GM19455 (cell line): ENCODE results near the gene DRD5.
"Not testable (repeated sequence)": the region's sequence is repeated elsewhere in the genome, so short reads cannot be mapped to it uniquely, and the experiment has no call there.

Experiments
- ATAC-seq: cut with Tn5 transposase; IDR thresholded peaks from one replicate; pipeline ENCODE4 v1.9.1; 2021; ENCODE audit not compliant: unreplicated experiment

DRD5 gene

DNA sequence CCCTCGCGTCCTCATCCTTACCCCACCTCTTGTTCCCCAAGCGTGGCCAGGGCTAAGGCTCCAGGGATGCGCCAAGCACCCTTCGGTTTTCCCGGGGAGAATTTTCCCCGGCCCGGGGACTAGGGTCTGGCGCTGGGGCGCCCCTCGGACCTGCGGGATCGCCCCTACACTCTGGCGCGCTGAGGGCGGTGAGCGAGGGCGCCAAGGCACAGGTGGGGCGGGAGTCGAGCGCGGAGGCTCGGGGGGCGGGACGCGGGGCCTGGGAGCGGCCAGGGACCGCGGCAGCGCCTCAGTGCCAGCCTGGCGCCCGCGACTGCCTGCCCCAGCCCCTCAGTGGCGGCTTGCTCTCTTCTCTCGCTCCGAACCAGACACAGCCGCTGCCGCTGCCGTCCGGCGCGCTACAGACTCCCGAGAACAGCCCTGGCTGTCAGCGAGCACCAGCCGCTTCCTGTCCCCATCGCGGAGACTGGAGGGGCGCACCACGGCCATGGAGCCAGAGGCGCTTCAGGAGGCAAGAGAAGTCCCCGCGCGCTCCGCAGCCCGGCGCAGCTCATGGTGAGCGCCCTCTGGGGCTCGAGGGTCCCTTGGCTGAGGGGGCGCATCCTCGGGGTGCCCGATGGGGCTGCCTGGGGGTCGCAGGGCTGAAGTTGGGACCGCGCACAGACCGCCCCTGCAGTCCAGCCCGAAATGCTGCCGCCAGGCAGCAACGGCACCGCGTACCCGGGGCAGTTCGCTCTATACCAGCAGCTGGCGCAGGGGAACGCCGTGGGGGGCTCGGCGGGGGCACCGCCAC, at the start of gene DRD5:
TSS of gene DRD5 (plus strand) at position 292 of the 793 bp plus-strand sequence. CDS start at position 688, 396 bp downstream.
- ATAC-seq: no peak

DNA sequence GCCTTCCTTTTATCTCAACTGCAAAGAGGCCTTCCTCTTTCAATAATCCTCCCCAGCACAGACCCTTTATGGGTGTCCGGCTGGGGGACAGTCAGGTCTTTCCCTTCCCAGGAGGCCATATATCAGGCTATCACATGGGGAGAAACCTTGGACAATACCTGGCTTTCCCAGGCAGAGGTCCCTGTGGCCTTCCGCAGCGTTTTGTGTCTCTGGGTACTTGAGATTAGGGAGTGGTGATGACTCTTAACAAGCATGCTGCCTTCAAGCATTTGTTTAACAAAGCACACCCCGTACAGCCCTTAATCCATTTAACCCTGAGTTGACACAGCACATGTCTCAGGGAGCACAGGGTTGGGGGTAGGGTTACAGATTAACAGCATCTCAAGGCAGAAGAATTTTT, 49.2 kb upstream of the DRD5 start:
- ATAC-seq: not testable (repeated sequence)

DNA sequence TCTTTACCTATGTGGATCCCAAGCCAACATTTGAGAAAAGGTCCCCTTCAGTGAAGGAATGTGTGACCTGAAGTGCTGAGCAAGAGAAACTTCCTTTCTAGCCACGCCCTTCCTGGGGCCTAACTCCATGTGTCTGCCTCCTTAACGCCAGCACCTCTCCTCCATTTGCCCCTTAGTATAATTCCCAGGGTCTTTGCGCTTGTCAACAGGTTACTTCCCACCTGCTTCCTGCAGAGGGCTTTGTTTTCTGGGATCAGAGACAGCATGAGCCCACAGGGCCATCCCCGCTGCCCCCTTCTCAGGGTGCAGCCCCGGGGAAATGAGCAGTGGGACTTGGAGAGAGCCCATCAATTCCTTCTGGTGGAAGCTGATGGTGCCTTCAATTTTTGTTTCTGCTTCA, 45.9 kb upstream of the DRD5 start:
- no peak for ATAC-seq

DNA sequence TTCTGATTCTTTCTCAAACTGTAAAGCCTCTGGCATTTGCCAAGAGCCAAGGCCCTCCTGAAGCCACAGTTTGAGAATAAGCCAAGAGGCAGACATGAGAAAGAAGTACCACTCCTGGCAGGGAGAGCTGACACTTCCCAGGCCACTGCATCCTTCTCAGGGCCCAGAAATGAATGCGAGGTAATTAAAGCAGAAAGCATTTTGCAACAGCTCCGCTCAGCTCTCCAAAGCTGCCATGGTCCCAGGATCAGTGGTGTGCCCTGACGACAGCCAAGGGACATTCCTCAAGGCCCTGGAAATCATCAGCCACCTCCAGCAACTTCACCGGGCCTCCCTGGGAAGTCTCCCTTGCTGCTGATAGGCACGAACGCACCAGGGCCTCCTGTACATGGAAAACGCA, 44.2 kb upstream of the DRD5 start:
- not testable (repeated sequence) for ATAC-seq

DNA sequence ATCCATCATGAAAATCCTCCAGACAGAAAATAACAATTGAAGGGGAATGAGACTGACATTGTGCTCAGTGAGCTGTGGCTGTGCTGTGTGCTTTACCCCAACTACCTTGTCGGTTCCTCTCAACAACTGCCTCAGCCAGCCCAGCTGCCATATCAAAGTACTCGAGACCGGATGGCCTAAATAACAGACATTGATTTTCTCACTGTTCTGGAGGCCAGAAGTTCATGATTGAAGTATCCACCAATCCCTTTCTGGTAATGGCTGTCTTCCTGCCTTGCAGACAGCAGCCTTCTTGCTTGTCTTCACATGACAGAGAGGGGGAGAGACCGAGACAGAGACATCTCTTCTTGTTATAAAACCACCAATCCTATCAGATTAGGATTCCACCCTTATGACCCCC, 37.6 kb upstream of the DRD5 start:
- not testable (repeated sequence) for ATAC-seq

DNA sequence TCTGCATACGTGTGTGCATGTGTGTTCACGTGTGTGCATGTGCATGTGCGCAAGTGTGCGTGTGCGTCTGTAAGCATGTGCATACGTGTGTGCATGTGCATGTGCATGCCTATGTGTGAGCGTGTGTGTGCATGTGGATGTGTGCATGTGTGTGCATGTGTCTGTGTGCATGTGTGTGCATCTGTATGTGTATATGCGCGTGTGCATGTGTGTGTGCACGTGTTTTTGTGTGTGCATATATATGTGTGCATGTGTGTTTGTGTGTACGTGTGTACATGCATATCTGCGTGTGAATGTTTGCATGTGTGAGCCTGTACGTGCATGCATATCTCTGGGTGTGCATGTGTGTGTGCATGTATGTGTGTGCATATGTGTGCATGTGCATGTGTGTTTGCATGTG, 35.7 kb upstream of the DRD5 start:
- ATAC-seq: no peak

DNA sequence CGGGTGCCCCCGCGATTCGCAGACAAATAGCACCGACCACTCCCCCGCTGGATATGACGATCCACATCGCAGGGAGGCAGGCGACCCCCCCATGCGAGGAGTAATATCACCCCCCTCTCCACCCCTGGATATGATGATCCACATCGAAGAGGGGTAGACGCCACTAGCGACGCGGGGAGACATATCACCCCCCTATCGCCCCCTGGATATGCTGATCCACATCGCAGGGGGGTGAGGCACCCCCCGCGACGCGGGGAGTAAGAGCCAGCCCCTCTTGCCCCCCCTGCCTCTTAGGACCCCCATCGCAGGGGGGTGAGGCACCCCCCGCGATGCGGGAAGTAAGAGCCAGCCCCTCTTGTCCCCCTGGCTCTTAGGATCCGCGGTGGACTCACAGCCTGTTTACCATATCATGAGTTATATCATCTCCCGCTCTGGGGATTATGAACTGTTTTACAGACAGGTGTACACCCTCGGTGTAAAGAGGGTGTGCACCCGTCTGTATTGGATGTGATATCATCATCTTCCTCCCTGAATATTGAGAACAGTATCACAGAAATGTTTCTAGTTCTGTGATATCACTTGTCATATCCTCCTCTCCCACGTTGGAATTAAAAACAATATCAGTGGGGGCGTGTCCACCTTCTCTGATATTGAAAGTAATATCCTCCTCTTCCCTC, 22.7 kb upstream of the DRD5 start:
- no peak for ATAC-seq

DNA sequence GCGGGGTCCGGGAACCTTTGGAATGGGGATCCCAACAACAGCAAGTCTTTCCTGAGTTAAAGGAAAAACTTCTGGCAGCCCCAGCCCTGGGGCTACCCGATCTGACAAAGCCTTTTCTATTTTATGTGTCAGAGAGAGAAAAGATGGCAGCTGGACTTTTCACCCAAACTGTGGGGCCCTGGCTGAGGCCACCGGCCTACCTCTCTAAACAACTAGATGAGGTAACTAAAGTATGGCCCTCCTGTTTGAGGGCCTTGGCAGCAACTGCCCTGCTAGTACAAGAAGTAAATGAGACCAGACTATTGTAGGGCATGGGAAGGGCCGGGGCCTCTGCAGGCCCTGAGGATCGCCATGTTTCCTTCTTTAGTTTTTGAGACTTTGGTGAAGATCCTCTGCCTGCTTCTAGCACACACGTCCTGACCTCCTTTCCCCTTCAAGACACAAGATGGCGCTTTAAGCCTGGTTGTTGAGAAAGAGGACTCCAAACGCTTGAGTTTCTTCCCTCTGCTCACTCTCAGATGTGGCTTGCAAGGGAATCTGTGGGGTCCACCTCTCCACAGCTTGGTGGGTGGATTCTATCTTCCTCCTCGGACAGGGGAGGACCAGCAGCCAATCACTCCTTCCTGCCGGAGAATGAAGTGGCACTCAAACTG, 18.5 kb upstream of the DRD5 start:
- no peak for ATAC-seq

DNA sequence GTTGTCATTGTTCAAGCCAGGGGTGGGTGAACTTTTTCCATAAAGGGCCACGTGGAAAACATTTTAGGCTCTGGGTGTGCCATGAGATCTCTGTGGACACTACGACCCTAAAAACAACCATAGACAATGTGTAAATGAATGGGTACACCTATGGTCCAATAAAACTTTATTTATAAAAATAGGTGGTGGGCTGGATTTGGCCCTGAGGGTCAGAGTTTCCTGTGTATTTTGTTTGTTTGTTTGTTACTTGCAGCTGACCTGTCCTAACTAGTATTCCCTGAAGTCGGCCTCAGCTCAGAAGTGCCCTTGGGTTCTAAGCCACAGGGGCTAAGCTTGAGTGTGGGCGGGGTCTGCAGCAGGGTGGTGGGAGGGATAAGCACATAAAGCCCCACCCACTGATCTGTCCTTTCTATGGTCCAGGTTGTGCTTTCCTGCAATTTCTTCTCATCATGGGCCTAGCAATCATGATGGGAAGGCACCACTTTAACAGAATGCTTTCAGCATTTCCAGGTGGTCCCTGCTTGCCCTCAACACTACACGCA, 17.2 kb upstream of the DRD5 start:
- no peak for ATAC-seq

DNA sequence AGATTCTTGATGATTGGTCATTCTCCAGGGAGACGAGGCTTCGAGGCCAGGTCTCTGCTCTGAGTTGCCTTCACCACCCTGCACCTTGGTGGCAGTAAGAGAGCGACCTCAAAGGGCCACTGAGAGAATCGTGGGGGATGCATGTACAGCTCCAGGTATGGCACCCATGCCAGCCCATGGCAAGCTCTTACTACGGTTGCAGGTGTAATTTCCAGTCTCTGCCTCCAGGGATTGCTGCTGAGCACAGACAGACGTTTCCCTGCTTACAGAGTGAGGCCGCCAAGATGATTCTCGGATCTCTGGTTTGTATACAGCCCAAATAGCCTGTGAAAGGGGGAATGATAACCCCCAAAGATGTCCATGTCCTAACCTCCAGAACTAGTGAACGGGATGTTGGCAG, 16.3 kb upstream of the DRD5 start:
- no peak for ATAC-seq

DNA sequence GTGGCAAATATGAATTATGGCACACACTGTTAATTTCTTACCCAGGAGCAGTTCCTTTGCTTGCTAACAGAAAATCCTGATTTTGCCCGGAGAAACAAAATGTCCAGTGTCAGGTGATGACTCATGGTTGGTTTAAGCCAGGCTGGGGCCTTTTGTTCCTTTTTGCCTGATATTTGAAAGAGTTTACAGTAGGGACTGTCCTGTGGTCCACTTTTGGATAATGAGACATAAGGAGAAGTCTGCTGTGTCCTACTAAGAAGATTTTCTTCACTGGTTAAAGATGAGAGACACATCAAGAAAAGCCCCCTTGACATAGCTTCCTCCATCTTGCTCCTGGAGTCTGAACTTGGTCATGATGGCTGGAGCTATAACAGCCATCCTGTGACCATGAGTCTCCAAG, 12.1 kb upstream of the DRD5 start:
- no peak for ATAC-seq

DNA sequence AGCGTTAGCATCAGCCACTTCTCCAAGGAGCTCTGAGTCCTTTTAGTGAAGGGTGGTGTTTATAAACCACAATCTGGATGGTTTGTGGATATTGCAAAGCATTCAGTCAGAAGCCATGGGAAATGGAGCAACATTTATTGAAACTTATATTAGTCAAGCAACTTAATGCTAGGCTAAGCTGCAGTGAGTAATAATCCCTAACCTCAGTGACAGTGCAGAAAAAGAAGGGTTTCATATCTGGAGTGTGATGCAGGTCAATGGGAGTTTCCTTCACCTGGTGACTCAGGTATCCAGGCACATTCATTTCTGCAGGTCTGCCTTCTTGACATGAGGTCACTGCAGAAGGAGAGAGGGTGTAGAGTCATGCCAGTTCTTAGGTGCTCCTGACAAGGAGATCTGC, 10.4 kb upstream of the DRD5 start:
- no peak for ATAC-seq

DNA sequence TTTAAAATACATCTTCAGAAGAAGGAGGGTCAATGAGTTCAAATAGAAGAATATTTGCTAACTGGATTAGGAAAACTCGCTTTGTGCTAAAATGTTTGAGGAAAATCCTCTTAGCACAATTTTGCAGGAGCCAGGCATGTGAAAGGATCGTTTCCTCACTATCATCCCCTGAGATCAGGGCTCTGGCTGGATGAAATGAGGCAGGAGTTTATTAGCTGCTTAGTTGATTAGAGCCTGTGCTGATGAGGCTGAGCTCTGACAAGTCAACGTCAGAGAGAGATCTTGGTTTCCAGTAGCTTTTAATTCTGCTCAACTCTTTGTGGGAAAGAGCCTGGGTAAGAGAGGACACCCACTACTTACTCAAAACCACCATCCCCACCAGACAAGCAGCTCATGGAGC, 8.0 kb upstream of the DRD5 start:
- ATAC-seq: no peak

DNA sequence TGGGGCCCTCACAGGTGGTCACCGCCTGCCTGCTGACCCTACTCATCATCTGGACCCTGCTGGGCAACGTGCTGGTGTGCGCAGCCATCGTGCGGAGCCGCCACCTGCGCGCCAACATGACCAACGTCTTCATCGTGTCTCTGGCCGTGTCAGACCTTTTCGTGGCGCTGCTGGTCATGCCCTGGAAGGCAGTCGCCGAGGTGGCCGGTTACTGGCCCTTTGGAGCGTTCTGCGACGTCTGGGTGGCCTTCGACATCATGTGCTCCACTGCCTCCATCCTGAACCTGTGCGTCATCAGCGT, 652 bp downstream of the DRD5 start:
- ATAC-seq: no peak

DNA sequence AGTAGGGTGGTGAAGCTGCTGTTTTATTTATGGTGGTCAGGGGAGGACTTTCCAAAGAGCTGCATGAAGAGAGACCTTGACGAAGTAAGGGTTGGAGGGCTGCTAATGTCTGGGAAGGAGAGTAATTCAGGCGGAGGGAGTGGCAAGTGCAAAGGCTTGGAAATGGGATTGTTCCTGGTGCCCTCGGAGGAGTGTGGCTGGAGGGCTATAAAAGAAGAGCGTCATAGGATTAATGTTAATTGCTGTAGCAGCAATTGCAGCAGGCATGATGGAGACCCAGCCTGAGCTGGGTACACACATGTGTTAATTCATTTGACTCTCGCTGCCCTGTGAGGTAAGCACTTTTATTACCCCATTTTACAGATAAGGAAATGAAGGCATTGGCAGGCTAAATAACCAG, 4.5 kb downstream of the DRD5 start:
- ATAC-seq: not testable (repeated sequence)

DNA sequence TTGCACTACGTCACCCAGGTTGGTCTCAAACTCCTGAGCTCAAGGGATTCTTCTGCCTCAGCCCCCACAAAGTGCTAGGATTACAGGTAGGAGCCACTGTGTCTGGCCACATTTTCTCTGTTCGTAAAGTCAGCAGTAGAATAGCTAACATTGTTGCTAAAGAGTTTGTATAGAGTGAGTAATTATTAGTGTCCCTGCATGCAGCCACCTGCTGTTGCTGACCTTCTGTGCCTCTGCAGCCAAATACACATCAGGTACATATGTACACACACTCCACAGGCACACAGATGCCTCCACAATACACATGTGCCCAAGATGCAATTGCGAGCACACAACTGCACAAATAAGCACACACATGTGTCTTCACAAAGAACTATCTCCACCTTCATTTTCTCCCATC, 10.9 kb downstream of the DRD5 start:
- ATAC-seq: no peak

DNA sequence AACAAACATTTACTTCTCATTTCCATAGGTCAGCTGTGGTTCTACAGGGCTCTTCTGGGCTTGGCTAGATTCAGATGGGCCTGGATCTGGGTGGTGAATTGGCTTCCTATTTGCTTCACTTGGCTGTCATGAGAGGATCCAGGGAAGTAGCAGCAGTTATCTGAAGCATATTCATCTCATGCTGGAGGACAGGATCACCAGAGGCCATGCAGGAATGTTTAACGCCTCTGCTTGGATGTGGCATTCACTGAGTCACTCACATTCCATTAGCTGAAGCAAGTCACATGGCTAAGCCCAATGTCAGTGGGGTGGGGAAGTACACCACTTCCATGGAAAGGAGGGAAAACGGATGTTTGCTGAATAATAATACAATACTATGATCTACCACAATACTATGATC, 15.2 kb downstream of the DRD5 start:
- not testable (repeated sequence) for ATAC-seq

DNA sequence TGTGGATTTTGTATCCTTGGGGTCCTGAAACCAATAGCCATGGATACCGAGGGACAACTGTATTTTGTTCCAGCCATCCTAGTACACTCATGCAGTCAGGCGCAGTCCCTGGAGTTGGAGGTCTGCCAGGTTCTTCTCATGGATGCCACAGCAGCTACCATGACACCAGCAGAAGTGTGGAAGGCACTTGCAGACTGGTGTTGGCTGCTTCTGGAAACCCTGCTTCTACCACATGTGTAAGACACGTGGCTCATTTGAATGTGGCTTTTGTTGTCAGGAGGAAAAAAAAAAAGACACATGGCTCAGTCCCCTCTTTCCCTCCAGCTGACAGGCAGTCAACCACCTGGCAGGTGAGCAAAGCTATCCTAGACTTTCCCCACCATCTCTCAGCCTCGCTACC, 19.4 kb downstream of the DRD5 start:
- no peak for ATAC-seq

DNA sequence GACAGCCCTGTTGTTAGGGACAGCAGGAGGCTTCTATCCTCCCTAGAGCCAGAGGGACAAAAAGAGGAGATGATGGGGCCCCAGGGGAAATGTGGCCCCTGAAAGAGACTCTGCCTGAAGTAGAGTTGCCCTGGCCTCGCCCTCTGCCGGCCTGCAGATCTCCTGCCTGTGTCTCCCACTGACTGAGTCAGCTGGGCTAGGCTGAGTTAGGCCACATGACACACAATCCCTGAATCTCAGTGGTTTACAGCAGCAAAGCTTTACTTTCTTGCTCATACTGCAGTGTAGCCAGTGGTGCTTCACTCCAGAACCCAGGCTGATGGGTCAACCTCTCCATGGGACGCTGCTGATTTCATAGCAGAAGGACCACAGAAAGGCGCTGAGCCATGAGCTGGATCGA, 23.5 kb downstream of the DRD5 start:
- no peak for ATAC-seq

DNA sequence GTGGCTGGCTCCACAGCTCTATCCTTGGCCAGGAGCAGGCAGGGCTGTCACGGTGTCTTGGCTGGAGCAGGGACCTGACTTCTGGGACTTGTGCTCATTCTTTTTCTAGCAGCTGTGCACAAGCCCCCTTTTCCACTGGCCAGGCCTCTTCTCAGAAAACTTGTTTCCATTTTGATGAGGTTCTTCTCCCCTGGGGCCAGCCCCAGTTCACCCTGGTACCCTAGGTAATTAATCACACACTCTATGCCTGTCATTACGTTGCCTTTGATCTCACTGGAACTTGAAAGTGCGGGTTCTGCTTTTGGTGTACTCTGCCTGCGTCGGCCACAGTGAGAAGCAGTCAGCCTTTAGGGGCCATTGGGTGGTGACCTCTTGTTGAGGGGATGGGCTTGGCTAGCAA, 26.6 kb downstream of the DRD5 start:
- ATAC-seq: no peak

DNA sequence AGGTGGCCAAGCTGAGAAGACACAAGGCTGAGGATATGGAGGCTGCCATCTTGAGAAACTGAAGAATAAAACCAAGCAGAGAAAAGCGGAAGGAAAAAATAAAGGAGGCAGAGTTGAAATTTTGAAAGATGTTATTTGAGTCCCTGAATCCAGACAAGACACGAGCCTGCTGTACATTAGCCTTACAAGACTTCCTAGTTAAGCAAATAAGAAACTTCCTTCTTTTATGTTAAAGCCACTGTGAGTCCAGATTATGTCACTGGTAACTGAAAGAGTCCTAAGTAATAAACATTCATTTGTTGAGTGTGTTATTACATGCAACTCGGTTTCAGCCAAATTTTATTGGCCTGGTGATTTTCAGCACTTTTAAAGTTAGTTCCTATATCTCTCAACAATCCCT, 30.4 kb downstream of the DRD5 start:
- no peak for ATAC-seq
